K562 (cell line): ENCODE measurements around the gene SYPL2. TPM values are rescaled to one million over a fixed set of nuclear protein-coding genes. Genes with fewer than 3 reads are reported as not detected.

Source experiments
- ARID2 ChIP-seq: fragments of 450-650 bp; IDR thresholded peaks from 2 replicates; pipeline ENCODE4 v1.6.1; 2017; ENCODE audit warnings: antibody characterized with exemption, mild to moderate bottlenecking
- CXXC5 ChIP-seq: fragments of 250-450 bp; sonication (Bioruptor Pico); IDR thresholded peaks from 2 replicates; pipeline ENCODE4 v1.8.0; 2022; ENCODE audit warnings: inconsistent platforms, mild to moderate bottlenecking, moderate library complexity
- HDAC3 ChIP-seq: fragments of 450-650 bp; IDR thresholded peaks from 2 replicates; pipeline ENCODE4 v1.6.1; 2018; ENCODE audit warnings: borderline replicate concordance, mild to moderate bottlenecking, moderate library complexity; ENCODE audit not compliant: partially characterized antibody
- KDM4B ChIP-seq, 2 experiments: fragments of 450-650 bp in 1 of 2; sonication (generic) in 1 of 2; IDR thresholded peaks; 2 replicates each; pipeline ENCODE4 v1.6.1; 2016 to 2017; ENCODE audit warnings: borderline replicate concordance in 2 of 2, antibody characterized with exemption in 1 of 2, low read depth in 1 of 2, mild to moderate bottlenecking in 1 of 2
- KDM5B ChIP-seq: fragments of 200-600 bp; sonication (generic); IDR thresholded peaks from 2 replicates; pipeline ENCODE4 v1.6.1; 2012; ENCODE audit warnings: low read depth, mild to moderate bottlenecking, moderate library complexity, low read length, control low read depth, inconsistent platforms; ENCODE audit not compliant: insufficient replicate concordance
- LARP7 ChIP-seq: fragments of 450-650 bp; IDR thresholded peaks from 2 replicates; pipeline ENCODE4 v1.6.1; 2016
- NFE2L1 ChIP-seq: fragments of 450-650 bp; IDR thresholded peaks from 2 replicates; pipeline ENCODE4 v1.6.1; 2016; ENCODE audit warnings: missing genetic modification characterization, low read depth, mild to moderate bottlenecking, missing compliant biosample characterization, moderate library complexity, borderline replicate concordance
- NR2F6 ChIP-seq: fragments of 450-650 bp; formaldehyde crosslinking; IDR thresholded peaks from 2 replicates; pipeline ENCODE4 v1.4.0; 2020; ENCODE audit warnings: mild to moderate bottlenecking
- POLR2AphosphoS5 ChIP-seq: IDR thresholded peaks from 2 replicates; pipeline ENCODE4 v1.6.1; 2011; ENCODE audit warnings: mild to moderate bottlenecking, low read depth, low read length, moderate library complexity; ENCODE audit not compliant: control insufficient read depth, insufficient read depth
- TAF9B ChIP-seq: fragments of 450-650 bp; IDR thresholded peaks from 2 replicates; pipeline ENCODE4 v1.6.1; 2018; ENCODE audit warnings: mild to moderate bottlenecking; ENCODE audit not compliant: partially characterized antibody
- TARDBP ChIP-seq: fragments of 450-650 bp; IDR thresholded peaks from 2 replicates; pipeline ENCODE4 v1.6.1; 2016
- ZNF24 ChIP-seq: fragments of 450-650 bp; IDR thresholded peaks from 2 replicates; pipeline ENCODE4 v1.6.1; 2016
- ZNF77 ChIP-seq: fragments of 250-450 bp; sonication (Bioruptor Pico); IDR thresholded peaks from 2 replicates; pipeline ENCODE4 v1.5.0; 2020
- polyA plus RNA-seq, 8 experiments: library from polyadenylated mRNA; depleted of rRNA in 4 of 8; stranded (reverse) in 5 of 8; unstranded in 3 of 8; fragments of >200 nt; fragmentation: Nextera tagmentation in 2 of 8; fragmentation: Illumina TruSeq in 1 of 8; extraction: Ambion mirVana in 2 of 8; extraction: Trizol in 1 of 8; gene quantifications; 2 replicates each; pipeline versions ENCODE4 v1.2.1 to v1.2.3, GENCODE V29; 2011 to 2014; ENCODE audit warnings: inconsistent platforms in 1 of 8, missing spikeins in 1 of 8
- total RNA-seq, 7 experiments: library from RNA; depleted of rRNA in 6 of 7; stranded (reverse); fragments of >200 nt in 6 of 7; fragmentation: Illumina TruSeq in 2 of 7; extraction: Trizol in 2 of 7; gene quantifications; 2 replicates each; pipeline versions ENCODE4 v1.2.1 to v1.2.3, GENCODE V29; 2011 to 2021; ENCODE audit warnings: low replicate concordance in 1 of 7
- TF ChIP-seq, protein P1 (sequence below): fragments of 450-650 bp; IDR thresholded peaks from 2 replicates; pipeline ENCODE4 v1.6.1; 2017; ENCODE audit warnings: antibody characterized with exemption, mild to moderate bottlenecking
- TF ChIP-seq, protein P2 (sequence below): sonication (generic); formaldehyde crosslinking; IDR thresholded peaks from 2 replicates; pipeline ENCODE4 v1.8.1; 2023; ENCODE audit warnings: mild to moderate bottlenecking, missing genetic modification reagents
- TF ChIP-seq, protein P3 (sequence below): fragments of 250-450 bp; sonication (Bioruptor Pico); IDR thresholded peaks from 2 replicates; pipeline ENCODE4 v1.8.0; 2022; ENCODE audit warnings: moderate library complexity, mild to moderate bottlenecking, inconsistent platforms

The SYPL2 gene
- total and polyA plus RNA-seq, 9 of the 15 experiments (the other 6 are each of a cell fraction or from before 2014, with no cell fraction given): 0.03 to 0.20 (median 0.07) TPM; not detected in 2

DNA sequence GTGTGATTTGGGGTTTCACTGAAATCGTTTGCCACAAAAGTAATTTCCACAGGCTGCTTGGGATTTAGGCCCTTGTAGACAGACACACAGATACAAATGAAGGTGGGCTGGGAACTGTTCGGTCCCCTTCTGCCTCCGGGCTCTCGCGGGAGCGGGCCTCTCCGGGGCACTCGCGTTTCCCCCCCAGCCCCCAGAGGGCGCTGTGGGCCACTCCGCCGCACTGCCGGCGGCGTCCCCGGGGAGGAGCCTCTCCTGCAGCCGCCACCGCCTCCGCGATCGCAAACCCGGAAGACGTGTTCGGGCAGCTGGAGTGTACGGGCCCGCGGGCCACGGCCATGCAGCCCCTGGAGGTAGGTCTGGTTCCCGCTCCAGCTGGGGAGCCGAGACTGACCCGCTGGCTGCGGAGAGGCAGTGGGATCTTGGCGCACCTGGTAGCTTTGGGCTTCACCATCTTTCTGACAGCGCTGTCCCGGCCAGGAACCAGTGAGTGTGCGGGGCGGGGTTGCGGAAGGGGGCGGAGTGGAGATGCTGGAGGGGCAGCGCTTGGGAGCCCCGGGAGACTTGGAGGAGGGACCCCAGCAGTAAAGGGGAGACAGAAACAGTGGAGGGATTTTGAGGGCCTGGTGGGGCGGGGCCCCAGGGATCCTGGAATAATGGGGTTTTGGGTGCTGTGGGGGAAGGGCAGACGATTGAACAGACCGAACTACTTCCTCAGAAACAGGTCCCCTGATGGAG, 27.6 kb downstream of the SYPL2 start, which contains the start of gene CYB561D1 (continued):
- TF ChIP-seq, protein P1, sequence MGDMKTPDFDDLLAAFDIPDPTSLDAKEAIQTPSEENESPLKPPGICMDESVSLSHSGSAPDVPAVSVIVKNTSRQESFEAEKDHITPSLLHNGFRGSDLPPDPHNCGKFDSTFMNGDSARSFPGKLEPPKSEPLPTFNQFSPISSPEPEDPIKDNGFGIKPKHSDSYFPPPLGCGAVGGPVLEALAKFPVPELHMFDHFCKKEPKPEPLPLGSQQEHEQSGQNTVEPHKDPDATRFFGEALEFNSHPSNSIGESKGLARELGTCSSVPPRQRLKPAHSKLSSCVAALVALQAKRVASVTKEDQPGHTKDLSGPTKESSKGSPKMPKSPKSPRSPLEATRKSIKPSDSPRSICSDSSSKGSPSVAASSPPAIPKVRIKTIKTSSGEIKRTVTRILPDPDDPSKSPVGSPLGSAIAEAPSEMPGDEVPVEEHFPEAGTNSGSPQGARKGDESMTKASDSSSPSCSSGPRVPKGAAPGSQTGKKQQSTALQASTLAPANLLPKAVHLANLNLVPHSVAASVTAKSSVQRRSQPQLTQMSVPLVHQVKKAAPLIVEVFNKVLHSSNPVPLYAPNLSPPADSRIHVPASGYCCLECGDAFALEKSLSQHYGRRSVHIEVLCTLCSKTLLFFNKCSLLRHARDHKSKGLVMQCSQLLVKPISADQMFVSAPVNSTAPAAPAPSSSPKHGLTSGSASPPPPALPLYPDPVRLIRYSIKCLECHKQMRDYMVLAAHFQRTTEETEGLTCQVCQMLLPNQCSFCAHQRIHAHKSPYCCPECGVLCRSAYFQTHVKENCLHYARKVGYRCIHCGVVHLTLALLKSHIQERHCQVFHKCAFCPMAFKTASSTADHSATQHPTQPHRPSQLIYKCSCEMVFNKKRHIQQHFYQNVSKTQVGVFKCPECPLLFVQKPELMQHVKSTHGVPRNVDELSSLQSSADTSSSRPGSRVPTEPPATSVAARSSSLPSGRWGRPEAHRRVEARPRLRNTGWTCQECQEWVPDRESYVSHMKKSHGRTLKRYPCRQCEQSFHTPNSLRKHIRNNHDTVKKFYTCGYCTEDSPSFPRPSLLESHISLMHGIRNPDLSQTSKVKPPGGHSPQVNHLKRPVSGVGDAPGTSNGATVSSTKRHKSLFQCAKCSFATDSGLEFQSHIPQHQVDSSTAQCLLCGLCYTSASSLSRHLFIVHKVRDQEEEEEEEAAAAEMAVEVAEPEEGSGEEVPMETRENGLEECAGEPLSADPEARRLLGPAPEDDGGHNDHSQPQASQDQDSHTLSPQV: no peak
- TF ChIP-seq CXXC5 (CRISPR knock-in tag): peak; percentile 92
- TF ChIP-seq, protein P2, sequence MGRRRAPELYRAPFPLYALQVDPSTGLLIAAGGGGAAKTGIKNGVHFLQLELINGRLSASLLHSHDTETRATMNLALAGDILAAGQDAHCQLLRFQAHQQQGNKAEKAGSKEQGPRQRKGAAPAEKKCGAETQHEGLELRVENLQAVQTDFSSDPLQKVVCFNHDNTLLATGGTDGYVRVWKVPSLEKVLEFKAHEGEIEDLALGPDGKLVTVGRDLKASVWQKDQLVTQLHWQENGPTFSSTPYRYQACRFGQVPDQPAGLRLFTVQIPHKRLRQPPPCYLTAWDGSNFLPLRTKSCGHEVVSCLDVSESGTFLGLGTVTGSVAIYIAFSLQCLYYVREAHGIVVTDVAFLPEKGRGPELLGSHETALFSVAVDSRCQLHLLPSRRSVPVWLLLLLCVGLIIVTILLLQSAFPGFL (CRISPR knock-in tag): no peak
- TF ChIP-seq LARP7: peak; percentile 76; the same call in 1 of the 2 replicates
- no peak for TF ChIP-seq TAF9B
- TF ChIP-seq POLR2AphosphoS5: peak; percentile 74
- TF ChIP-seq, protein P3, sequence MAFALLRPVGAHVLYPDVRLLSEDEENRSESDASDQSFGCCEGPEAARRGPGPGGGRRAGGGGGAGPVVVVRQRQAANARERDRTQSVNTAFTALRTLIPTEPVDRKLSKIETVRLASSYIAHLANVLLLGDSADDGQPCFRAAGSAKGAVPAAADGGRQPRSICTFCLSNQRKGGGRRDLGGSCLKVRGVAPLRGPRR: no peak
- no peak for TF ChIP-seq HDAC3
- no peak for TF ChIP-seq NFE2L1 (tag)
- TF ChIP-seq ARID2: no peak
- TF ChIP-seq KDM5B: peak; percentile 74
- no peak; the same call in 1 of the 2 replicates for TF ChIP-seq TARDBP
- TF ChIP-seq ZNF24: no peak
- TF ChIP-seq ZNF77: no peak
- TF ChIP-seq KDM4B (IDR thresholded peaks at IDR 0.05; ENCODE audit: borderline replicate concordance in 2 of 2, low read depth in 1 of 2): no peak; a peak in 1 of 4 replicates
- TF ChIP-seq NR2F6 (CRISPR knock-in tag): no peak
